Amniotic stem cell (primary cell): ENCODE measurements around the gene CALD1.
"Not testable (repeated sequence)": the region's sequence is repeated elsewhere in the genome, so short reads cannot be mapped to it uniquely, and the experiment has no call there.

ENCODE experiments used
- DNase-seq: peaks from one replicate; lab custom pipeline; 2025; lab: John Stamatoyannopoulos, UW

Gene CALD1

GRCh38 chr7:134954197-134955082 lies 175.0 kb downstream of the CALD1 start:
- no peak for DNase-seq

GRCh38 chr7:134957005-134957404 lies 177.6 kb downstream of the CALD1 start:
- no peak for DNase-seq

GRCh38 chr7:134959810-134960209 lies 180.4 kb downstream of the CALD1 start:
- DNase-seq: no peak

- DNase-seq: no peak
Observed at GRCh38 chr7:134962270-134962780, 182.9 kb downstream of the CALD1 start.

GRCh38 chr7:134963036-134963435 lies 183.6 kb downstream of the CALD1 start:
- no peak for DNase-seq

GRCh38 chr7:134966691-134967090 lies 187.3 kb downstream of the CALD1 start:
- DNase-seq: no peak

- DNase-seq: no peak
Observed at GRCh38 chr7:134968110-134968509, 188.7 kb downstream of the CALD1 start.

- not testable (repeated sequence) for DNase-seq
Observed at GRCh38 chr7:134981645-134982044, 202.2 kb downstream of the CALD1 start.

GRCh38 chr7:134985894-134986362 lies 206.5 kb downstream of the CALD1 start:
- DNase-seq: no peak

- peak; percentile 89 for DNase-seq
Observed at GRCh38 chr7:134986363-134987251, 207.2 kb downstream of the CALD1 start, which contains the start of gene AGBL3. AGBL3 (plus strand) TSS chr7:134986508; CDS start chr7:134987934, 1,426 bp downstream.

- DNase-seq: no peak
Observed at GRCh38 chr7:134988161-134988560, 208.7 kb downstream of the CALD1 start.

GRCh38 chr7:134991469-134992339 lies 212.3 kb downstream of the CALD1 start:
- DNase-seq: no peak

GRCh38 chr7:134992626-134993179 lies 213.3 kb downstream of the CALD1 start:
- DNase-seq: no peak

GRCh38 chr7:134993877-134994456 lies 214.5 kb downstream of the CALD1 start:
- DNase-seq: no peak

GRCh38 chr7:134995239-134996096 lies 216.0 kb downstream of the CALD1 start:
- no peak for DNase-seq

- no peak for DNase-seq
Observed at GRCh38 chr7:134996097-134996550, 216.7 kb downstream of the CALD1 start.

- no peak for DNase-seq
Observed at GRCh38 chr7:134997214-134997885, 217.9 kb downstream of the CALD1 start.

GRCh38 chr7:134999136-134999535 lies 219.7 kb downstream of the CALD1 start:
- DNase-seq: no peak
